ENCODE results near the gene DISP3. TPM values are rescaled to one million over a fixed set of nuclear protein-coding genes. Genes with fewer than 3 reads are reported as not detected.

Gene DISP3
- total RNA-seq, 3 donors from 2014 or later (not counting 1 experiment from before 2014, with no cell fraction given): 0.24 to 0.68 (median 0.60) TPM

DNA sequence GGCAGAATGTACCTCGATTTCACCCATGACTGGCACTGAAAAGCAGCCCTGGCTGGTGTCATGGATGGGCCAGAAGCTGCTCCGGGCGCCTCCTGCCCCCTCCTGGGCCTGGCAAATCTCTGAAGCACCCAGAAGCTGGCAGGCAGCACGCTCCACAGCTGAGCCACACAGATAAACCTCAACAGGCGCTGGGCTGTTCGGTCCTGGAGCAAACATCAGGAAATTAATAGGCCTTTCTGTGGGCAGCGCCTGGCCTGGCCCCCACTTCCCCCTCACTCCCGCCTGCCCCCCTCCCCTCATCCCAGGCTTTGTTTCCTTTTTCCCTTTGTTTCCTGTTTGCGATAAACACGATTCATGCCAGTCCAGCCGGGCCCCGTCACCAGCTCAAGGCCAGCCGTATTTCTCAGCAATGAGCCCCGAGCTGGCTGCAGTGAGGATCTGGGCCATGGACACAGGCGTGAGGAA, 20.1 kb upstream of the DISP3 start:
- no peak overlapping the region for H3K27ac Mint-ChIP-seq
- TF ChIP-seq, protein P1, sequence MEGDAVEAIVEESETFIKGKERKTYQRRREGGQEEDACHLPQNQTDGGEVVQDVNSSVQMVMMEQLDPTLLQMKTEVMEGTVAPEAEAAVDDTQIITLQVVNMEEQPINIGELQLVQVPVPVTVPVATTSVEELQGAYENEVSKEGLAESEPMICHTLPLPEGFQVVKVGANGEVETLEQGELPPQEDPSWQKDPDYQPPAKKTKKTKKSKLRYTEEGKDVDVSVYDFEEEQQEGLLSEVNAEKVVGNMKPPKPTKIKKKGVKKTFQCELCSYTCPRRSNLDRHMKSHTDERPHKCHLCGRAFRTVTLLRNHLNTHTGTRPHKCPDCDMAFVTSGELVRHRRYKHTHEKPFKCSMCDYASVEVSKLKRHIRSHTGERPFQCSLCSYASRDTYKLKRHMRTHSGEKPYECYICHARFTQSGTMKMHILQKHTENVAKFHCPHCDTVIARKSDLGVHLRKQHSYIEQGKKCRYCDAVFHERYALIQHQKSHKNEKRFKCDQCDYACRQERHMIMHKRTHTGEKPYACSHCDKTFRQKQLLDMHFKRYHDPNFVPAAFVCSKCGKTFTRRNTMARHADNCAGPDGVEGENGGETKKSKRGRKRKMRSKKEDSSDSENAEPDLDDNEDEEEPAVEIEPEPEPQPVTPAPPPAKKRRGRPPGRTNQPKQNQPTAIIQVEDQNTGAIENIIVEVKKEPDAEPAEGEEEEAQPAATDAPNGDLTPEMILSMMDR (IDR thresholded peaks at IDR 0.05): no peak
- DNase-seq (no peak), ATAC-seq (no peak)
- no peaks in the 10 kb centered on the region for H3K4me1 ChIP-seq (ENCODE audit: control insufficient read depth, insufficient read depth, low read length)
- no peaks in the 10 kb centered on the region for H3K36me3 ChIP-seq (ENCODE audit: control insufficient read depth, insufficient read depth, low read length)
- no peak overlapping the region for H3K4me3 Mint-ChIP-seq
- no peaks in the 10 kb centered on the region for H3K36me3 Mint-ChIP-seq
- H3K9me3 ChIP-seq (ENCODE audit: control insufficient read depth, insufficient read depth, low read length): no peaks in the 10 kb centered on the region
- WGBS (ENCODE audit: insufficient coverage): 40% methylated on average over 15 of the region's 15 CpGs
- no peaks in the 10 kb centered on the region for H3K4me1 Mint-ChIP-seq
- intact Hi-C loops (cut with micrococcal nuclease): no loop called here
- H3K27me3 Mint-ChIP-seq (ENCODE audit: low read depth in 2 of 2): peaks cover 20 to 25% of the 10 kb centered on the region in 2 donors
- no peaks in the 10 kb centered on the region for H3K9me3 Mint-ChIP-seq
- no peaks in the 10 kb centered on the region for H3K27me3 ChIP-seq (ENCODE audit: control insufficient read depth, insufficient read depth, low read length)
- no peak overlapping the region for H3K27ac ChIP-seq (ENCODE audit: low read length)
- H3K4me3 ChIP-seq (ENCODE audit: low read length): no peak overlapping the region

DNA sequence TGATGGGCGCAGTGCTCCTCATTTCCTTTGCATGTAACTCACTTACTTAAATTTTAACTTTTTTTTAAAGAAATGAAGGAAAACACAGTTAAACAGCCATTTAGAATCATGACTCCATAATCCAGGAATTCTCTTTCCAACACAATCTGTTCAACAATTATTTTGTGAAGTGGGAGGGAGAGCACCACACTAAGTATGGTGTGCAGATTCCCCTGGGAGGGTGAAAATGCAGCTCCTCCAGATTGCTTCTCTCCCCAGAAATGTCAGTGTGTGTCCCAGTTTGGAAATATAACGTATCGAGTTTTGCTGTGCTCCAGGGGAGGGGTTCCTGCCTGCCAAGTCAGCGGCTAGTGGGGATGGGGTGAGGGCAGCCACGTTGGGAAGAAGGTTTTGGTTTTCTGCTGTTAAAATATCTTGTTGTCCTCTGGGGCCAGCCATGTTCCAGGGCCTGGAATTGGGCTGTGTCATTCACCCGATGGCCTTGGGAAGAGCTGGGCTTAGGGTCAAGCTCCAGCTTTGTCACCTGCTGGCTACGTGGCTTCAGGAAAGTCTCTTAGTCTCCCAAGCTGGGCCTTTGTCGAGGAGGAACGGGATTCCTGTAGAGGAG, 17.3 kb upstream of the DISP3 start:
- H3K36me3 Mint-ChIP-seq: no peaks in the 10 kb centered on the region
- Histone ChIP-seq H3K36me3 (ENCODE audit: control insufficient read depth, insufficient read depth, low read length) (no peaks in the 10 kb centered on the region), H3K4me3 (ENCODE audit: low read length) (no peak overlapping the region), H3K27ac (ENCODE audit: low read length) (no peak overlapping the region), H3K4me1 (ENCODE audit: control insufficient read depth, insufficient read depth, low read length) (no peaks in the 10 kb centered on the region), H3K27me3 (ENCODE audit: control insufficient read depth, insufficient read depth, low read length) (no peaks in the 10 kb centered on the region), H3K9me3 (ENCODE audit: control insufficient read depth, insufficient read depth, low read length) (no peaks in the 10 kb centered on the region)
- peaks cover 17 to 20% of the 10 kb centered on the region in 2 donors for H3K27me3 Mint-ChIP-seq (ENCODE audit: low read depth in 2 of 2)
- DNase-seq (no peak), ATAC-seq (no peak)
- H3K27ac Mint-ChIP-seq: no peak overlapping the region
- H3K4me1 Mint-ChIP-seq: no peaks in the 10 kb centered on the region
- no peaks in the 10 kb centered on the region for H3K9me3 Mint-ChIP-seq
- TF ChIP-seq, protein P1 (IDR thresholded peaks at IDR 0.05): no peak
- WGBS (ENCODE audit: insufficient coverage): 65% methylated on average over 9 of the region's 9 CpGs
- no peak overlapping the region for H3K4me3 Mint-ChIP-seq
- intact Hi-C loops (cut with micrococcal nuclease): no loop called here

DNA sequence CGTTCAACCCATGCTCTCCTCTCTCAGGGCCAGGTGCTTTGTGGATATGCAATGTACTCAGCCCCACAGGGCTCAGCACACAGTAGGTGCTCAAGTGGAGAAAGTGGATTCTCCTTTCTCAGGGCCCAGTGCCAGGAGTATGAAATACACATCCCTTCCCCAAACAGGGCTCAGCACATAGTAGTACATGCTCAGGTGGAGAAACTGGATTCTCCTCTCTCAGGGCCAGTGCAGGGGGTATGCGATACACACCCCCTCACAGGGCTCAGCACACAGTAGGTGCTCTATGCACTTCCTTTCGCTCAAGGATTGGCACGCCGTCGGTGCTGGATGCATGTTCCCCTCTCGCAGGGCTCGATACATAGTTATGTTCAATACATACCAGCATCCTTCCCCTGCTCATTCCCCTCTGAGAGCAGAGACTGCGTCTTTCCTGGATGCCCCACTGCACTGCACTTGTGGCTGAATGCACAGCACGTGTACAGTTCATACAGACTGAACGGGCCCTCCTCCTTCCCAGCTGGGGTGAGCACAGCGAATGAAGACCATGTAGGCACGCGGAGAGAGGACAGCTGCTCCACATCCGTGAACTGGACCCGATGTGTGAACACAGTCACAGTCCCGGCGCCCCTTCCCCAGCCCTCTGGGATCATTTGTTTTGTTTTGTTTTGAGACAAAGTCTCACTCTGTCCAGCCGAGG, 16.6 kb upstream of the DISP3 start:
- H3K27me3 Mint-ChIP-seq (ENCODE audit: low read depth in 2 of 2): peaks cover 14 to 20% of the 10 kb centered on the region in 2 donors
- WGBS (ENCODE audit: insufficient coverage): 63% methylated on average over 19 of the region's 19 CpGs
- Histone ChIP-seq H3K4me3 (ENCODE audit: low read length) (no peak overlapping the region), H3K4me1 (ENCODE audit: control insufficient read depth, insufficient read depth, low read length) (no peaks in the 10 kb centered on the region), H3K27me3 (ENCODE audit: control insufficient read depth, insufficient read depth, low read length) (no peaks in the 10 kb centered on the region), H3K27ac (ENCODE audit: low read length) (no peak overlapping the region), H3K36me3 (ENCODE audit: control insufficient read depth, insufficient read depth, low read length) (no peaks in the 10 kb centered on the region), H3K9me3 (ENCODE audit: control insufficient read depth, insufficient read depth, low read length) (no peaks in the 10 kb centered on the region)
- no peaks in the 10 kb centered on the region for H3K36me3 Mint-ChIP-seq
- intact Hi-C loops (cut with micrococcal nuclease): no loop called here
- DNase-seq (no peak), ATAC-seq (peak in 1 of 3 donors; percentile 18)
- no peaks in the 10 kb centered on the region for H3K4me1 Mint-ChIP-seq
- no peak overlapping the region for H3K27ac Mint-ChIP-seq
- TF ChIP-seq, protein P1 (IDR thresholded peaks at IDR 0.05): no peak
- no peak overlapping the region for H3K4me3 Mint-ChIP-seq
- no peaks in the 10 kb centered on the region for H3K9me3 Mint-ChIP-seq

Data from natural killer cell (primary cell).